Measurements from ENCODE around the gene CHST9. TPM values are rescaled to one million over a fixed set of nuclear protein-coding genes. Genes with fewer than 3 reads are reported as not detected.

Gene CHST9
- total and polyA plus RNA-seq, 12 donors = 0.22 to 11.8 (median 4.0) TPM

DNA sequence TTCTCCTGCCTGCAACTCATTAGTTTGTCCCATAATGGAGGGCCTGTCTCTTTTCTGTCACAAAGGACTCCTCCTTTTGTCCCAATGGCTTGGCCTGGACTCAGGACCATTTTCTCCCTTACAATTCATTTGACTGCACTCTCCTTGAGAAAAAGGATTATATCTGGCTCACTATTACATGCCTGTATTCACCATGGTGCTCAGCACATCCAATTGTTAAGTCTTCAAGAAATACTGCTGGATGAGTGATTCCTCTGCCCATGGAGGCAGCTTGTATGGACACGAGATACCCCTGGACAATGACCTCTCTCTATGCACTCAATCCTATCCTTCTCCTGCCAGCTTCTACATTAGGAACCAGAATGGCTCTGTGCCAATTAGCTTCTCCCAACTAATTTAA, 47.0 kb downstream of the CHST9 start:
- H3K4me3 ChIP-seq = no peak overlapping the region
- TF ChIP-seq CTCF (IDR thresholded peaks at IDR 0.05) = no peak
- WGBS, 2 donors = 55 to 65% methylated on average over 1 of the region's 1 CpG
- H3K36me3 ChIP-seq = no peaks in the 10 kb centered on the region
- intact Hi-C loops (cut with DNase I) = loop anchor here in 1 of 10 donors (5.0 kb wide), 1 partner anchor 76 kb away; no protein-coding TSS in a partner anchor
- H3K27ac ChIP-seq = no peak overlapping the region
- peaks cover 0 to 14% (median 0%) of the 10 kb centered on the region in 9 donors for H3K4me1 ChIP-seq
- no peak for DNase-seq
- no peaks in the 10 kb centered on the region for H3K9me3 ChIP-seq
- no peaks in the 10 kb centered on the region for H3K27me3 ChIP-seq
- no peak for ATAC-seq

GRCh38 chr18:27136208-27136535, 48.9 kb downstream of the CHST9 start:
- Histone ChIP-seq H3K9me3 (no peaks in the 10 kb centered on the region), H3K4me1 (peaks cover 0 to 12% (median 0%) of the 10 kb centered on the region in 9 donors), H3K4me3 (no peak overlapping the region), H3K27ac (no peak overlapping the region), H3K27me3 (no peaks in the 10 kb centered on the region), H3K36me3 (no peaks in the 10 kb centered on the region)
- no peak for TF ChIP-seq CTCF (IDR thresholded peaks at IDR 0.05)
- intact Hi-C loops (cut with DNase I) = loop anchor here in 1 of 10 donors (5.0 kb wide), 1 partner anchor 74 kb away; no protein-coding TSS in a partner anchor
- DNase-seq (no peak), ATAC-seq (peak in 1 of 8 donors; percentile 27)
- 54 to 61% methylated on average over 4 of the region's 4 CpGs for WGBS, 2 donors

GRCh38 chr18:27135504-27136207, 49.5 kb downstream of the CHST9 start:
- DNase-seq (no peak), ATAC-seq (peak in 3 of 8 donors; percentile 11 to 53 (median 38))
- no peaks in the 10 kb centered on the region for H3K27me3 ChIP-seq
- WGBS, 2 donors = 42 to 45% methylated on average over 7 of the region's 7 CpGs
- H3K4me3 ChIP-seq = no peak overlapping the region
- TF ChIP-seq CTCF (IDR thresholded peaks at IDR 0.05) = no peak
- H3K36me3 ChIP-seq = no peaks in the 10 kb centered on the region
- no peak overlapping the region for H3K27ac ChIP-seq
- no peaks in the 10 kb centered on the region for H3K9me3 ChIP-seq
- peaks cover 0 to 12% (median 0%) of the 10 kb centered on the region in 9 donors for H3K4me1 ChIP-seq
- intact Hi-C loops (cut with DNase I) = loop anchor here in 1 of 10 donors (5.0 kb wide), 1 partner anchor 73 kb away; no protein-coding TSS in a partner anchor

- no peaks in the 10 kb centered on the region for H3K36me3 ChIP-seq
- WGBS, 2 donors = 81 to 82% methylated on average over 7 of the region's 7 CpGs
- ATAC-seq (no peak), DNase-seq (no peak)
- H3K27me3 ChIP-seq = no peaks in the 10 kb centered on the region
- H3K4me3 ChIP-seq = no peak overlapping the region
- no peaks in the 10 kb centered on the region for H3K9me3 ChIP-seq
- peaks cover 0 to under 1% (median 0%) of the 10 kb centered on the region in 9 donors for H3K4me1 ChIP-seq
- no peak for TF ChIP-seq CTCF (IDR thresholded peaks at IDR 0.05)
- no peak overlapping the region for H3K27ac ChIP-seq
- intact Hi-C loops (cut with DNase I) = no loop called here
Measured at GRCh38 chr18:27130065-27130630, 55.0 kb downstream of the CHST9 start.
